Measurements from ENCODE around the gene SOX9. TPM values are rescaled to one million over a fixed set of nuclear protein-coding genes. Genes with fewer than 3 reads are reported as not detected.

Gene SOX9
- total and polyA plus RNA-seq, 2 of the 8 experiments (the other 6 are each of a cell fraction or from before 2014, with no cell fraction given), result 1.9 to 4.9 TPM

GRCh38 chr17:72116661-72117521, 3.9 kb upstream of the SOX9 start:
- Histone ChIP-seq H2BK20ac (ENCODE audit: low read length) (no peak overlapping the region), H3K18ac (ENCODE audit: extremely low read depth, low read length) (no peak overlapping the region; the same call in 1 of the 2 replicates), H2BK5ac (ENCODE audit: low read depth, low read length) (no peak overlapping the region), H3K9ac (replicated peaks in 1 of 4; ENCODE audit: extremely low read depth in 1 of 4, low read depth in 3 of 4, low read length in 3 of 4) (no peak overlapping the region), H2BK12ac (ENCODE audit: low read depth, low read length) (peak overlapping the region; percentile 1; the same call in 1 of the 2 replicates), H3K4me3 (ENCODE audit: extremely low read depth in 1 of 4, insufficient read depth in 2 of 4, low read depth in 3 of 4, low read length in 4 of 4) (peak overlapping the region; percentile 34 to 60 (median 48); a peak in 7 of 8 replicates), H3K4me2 (ENCODE audit: insufficient read depth in 1 of 2, low read depth in 2 of 2, low read length in 2 of 2) (peak overlapping the region; percentile 74 to 77), H4K5ac (ENCODE audit: insufficient read length, low read depth, low read length) (no peak overlapping the region), H2BK120ac (replicated peaks; ENCODE audit: low read depth, low read length) (no peak overlapping the region), H3K14ac (ENCODE audit: insufficient read length) (no peak overlapping the region), H3K27ac (ENCODE audit: low read depth, low read length) (no peak overlapping the region), H3K56ac (replicated peaks; ENCODE audit: insufficient read length, low read depth, low read length) (no peak overlapping the region), H2BK15ac (ENCODE audit: low read length) (no peak overlapping the region), H3K9me3 (ENCODE audit: insufficient read depth in 2 of 2, low read depth in 1 of 2, low read length in 1 of 2) (no peaks in the 10 kb centered on the region), H3K23me2 (ENCODE audit: low read depth, low read length) (peaks cover 33% of the 10 kb centered on the region), H3K36me3 (ENCODE audit: control insufficient read depth in 2 of 4, insufficient read depth in 4 of 4, low read length in 3 of 4) (no peaks in the 10 kb centered on the region), H3K4me1 (replicated peaks in 1 of 4; ENCODE audit: control insufficient read depth in 3 of 4, insufficient read depth in 4 of 4, low read length in 3 of 4) (peaks cover 2 to 15% (median 13%) of the 10 kb centered on the region in 4 experiments), H3K79me1 (ENCODE audit: low read depth, low read length) (no peaks in the 10 kb centered on the region), H4K8ac (ENCODE audit: extremely low read depth, insufficient read depth, low read length) (no peak overlapping the region), H3K4ac (replicated peaks; ENCODE audit: insufficient read length, low read depth, low read length) (no peak overlapping the region), H3K79me2 (ENCODE audit: control insufficient read depth in 1 of 2, insufficient read depth in 2 of 2, low read length in 2 of 2) (no peaks in the 10 kb centered on the region), H2AFZ (ENCODE audit: low read length) (no peak overlapping the region), H4K91ac (replicated peaks; ENCODE audit: insufficient read length, low read length) (no peak overlapping the region), H4K20me1 (replicated peaks in 1 of 2; ENCODE audit: control insufficient read depth in 1 of 2, insufficient read depth in 2 of 2, low read length in 2 of 2) (peaks cover under 1 to 7% of the 10 kb centered on the region in 2 experiments), H3K23ac (ENCODE audit: insufficient read length) (no peak overlapping the region), H2AK5ac (ENCODE audit: low read depth, low read length) (no peak overlapping the region), H3K27me3 (replicated peaks in 1 of 4; ENCODE audit: control insufficient read depth in 3 of 4, extremely low read depth in 1 of 4, insufficient read depth in 3 of 4, low read length in 3 of 4) (peaks cover 33 to 68% (median 58%) of the 10 kb centered on the region in 4 experiments)
- CTCF ChIA-PET (ENCODE audit: partially characterized antibody), result interaction anchor here (0.6 to 3.0 kb wide), 17 partner anchors 10 to 643 kb away, joined by 3 to 12 read pairs (median 3); no protein-coding TSS in a partner anchor
- 4% methylated on average over 53 of the region's 58 CpGs; no CpG with 5 or more reads in 1 of the 2 experiments for WGBS, 2 experiments (ENCODE audit: extremely low coverage in 1 of 2, insufficient coverage in 1 of 2, insufficient read length in 1 of 2, insufficient replicate concordance in 2 of 2, low coverage in 1 of 2, low lambda C conversion rate in 2 of 2, missing lambda C conversion rate in 1 of 2)
- no peak for FAIRE-seq
- POLR2A ChIA-PET (ENCODE audit: partially characterized antibody), result interaction anchor here (1.1 kb wide), 1 partner anchor 120 kb away, joined by 3 read pairs; no protein-coding TSS in a partner anchor
- DNase-seq (ENCODE audit: low read depth in 1 of 2, low spot score in 2 of 2), result no peak
- TF ChIP-seq CTCF (IDR thresholded peaks at IDR 0.05; ENCODE audit: control extremely low read depth in 1 of 3, insufficient read depth in 1 of 3, low read depth in 1 of 3, low read length in 3 of 3) (no peak), ASH2L (IDR thresholded peaks at IDR 0.05; ENCODE audit: low read length) (no peak), EZH2 (IDR thresholded peaks at IDR 0.05; ENCODE audit: low read depth, low read length, severe bottlenecking) (peak; percentile 94), RXRA (IDR thresholded peaks at IDR 0.05; ENCODE audit: insufficient read depth, low read depth, low read length) (no peak), JUND (IDR thresholded peaks at IDR 0.05; ENCODE audit: low read length) (no peak), E2F6 (IDR thresholded peaks at IDR 0.05) (no peak), YY1 (IDR thresholded peaks at IDR 0.05; ENCODE audit: low read depth, low read length) (no peak), MAFK (IDR thresholded peaks at IDR 0.05; ENCODE audit: low read depth, low read length) (no peak)
